Activated naive CD4-positive, alpha-beta T cell (primary cell): ENCODE data around the gene LRRC51.

Experiments
- DNase-seq, 4 experiments: peaks; one replicate each; lab custom pipeline; 2025; lab: John Stamatoyannopoulos, UW

Gene LRRC51

GRCh38 chr11:72069787-72070251 is 10.8 kb upstream of the LRRC51 start:
- DNase-seq, result no peak

- DNase-seq, result no peak
Measured at GRCh38 chr11:72070491-72070890, 10.2 kb upstream of the LRRC51 start.

- no peak for DNase-seq
Measured at GRCh38 chr11:72072348-72072747, 8.3 kb upstream of the LRRC51 start.

- no peak for DNase-seq
Measured at GRCh38 chr11:72075109-72075508, 5.5 kb upstream of the LRRC51 start.

GRCh38 chr11:72075756-72076155 is 4.9 kb upstream of the LRRC51 start:
- no peak for DNase-seq

- DNase-seq, result no peak
Measured at GRCh38 chr11:72078477-72078876, 2.2 kb upstream of the LRRC51 start.

- no peak for DNase-seq
Measured at GRCh38 chr11:72079819-72080325, 778 bp upstream of the LRRC51 start.

GRCh38 chr11:72081184-72081644 is 564 bp downstream of the LRRC51 start:
- DNase-seq, result no peak

GRCh38 chr11:72081821-72082453 is 1.3 kb downstream of the LRRC51 start:
- DNase-seq, result no peak

GRCh38 chr11:72083414-72083813 is 2.8 kb downstream of the LRRC51 start:
- no peak for DNase-seq

GRCh38 chr11:72084076-72084475 is 3.4 kb downstream of the LRRC51 start:
- no peak for DNase-seq

GRCh38 chr11:72084965-72085364 is 4.3 kb downstream of the LRRC51 start:
- DNase-seq, result no peak

- no peak for DNase-seq
Measured at GRCh38 chr11:72085621-72086351, 5.1 kb downstream of the LRRC51 start.

GRCh38 chr11:72088076-72088808 is 7.6 kb downstream of the LRRC51 start:
- DNase-seq, result no peak

- peak in 3 of 4 experiments; percentile 14 to 67 (median 42) for DNase-seq
Measured at GRCh38 chr11:72091292-72091691, 10.6 kb downstream of the LRRC51 start.

GRCh38 chr11:72098741-72099140 is 18.1 kb downstream of the LRRC51 start:
- DNase-seq, result no peak

GRCh38 chr11:72100009-72100408 is 19.4 kb downstream of the LRRC51 start:
- DNase-seq, result no peak

- DNase-seq, result no peak
Measured at GRCh38 chr11:72100462-72100861, 19.8 kb downstream of the LRRC51 start.

- no peak for DNase-seq
Measured at GRCh38 chr11:72102162-72102561, 21.5 kb downstream of the LRRC51 start.

GRCh38 chr11:72102631-72102945 is 21.9 kb downstream of the LRRC51 start:
- no peak for DNase-seq

GRCh38 chr11:72102946-72103753 is 22.5 kb downstream of the LRRC51 start, which contains the start of gene LAMTOR1:
Gene LAMTOR1 (minus strand): TSS chr11:72103297. CDS start chr11:72103224, 73 bp downstream.
- peak; percentile 85 to 96 (median 92) for DNase-seq

- DNase-seq, result no peak
Measured at GRCh38 chr11:72103754-72104167, 23.1 kb downstream of the LRRC51 start.
